Lower lobe of right lung (tissue), 2 donors: ENCODE data around the gene UBE2D1. TPM values are rescaled to one million over a fixed set of nuclear protein-coding genes. Genes with fewer than 3 reads are reported as not detected.

Experiments used
- ATAC-seq, 2 donors: fragments of 200-7000 bp; cut with Tn5 transposase; one replicate each; pipeline ENCODE4 v1.9.1; 2020 to 2022; ENCODE audit warnings: mild to moderate bottlenecking in 2 of 2, moderate library complexity in 2 of 2
- DNase-seq: peaks from one replicate; pipeline ENCODE4 v3.0.0-alpha.2; 2020
- H3K27ac ChIP-seq: fragments of 200-600 bp; one replicate; pipeline ENCODE4 v1.8.0; 2022
- H3K27me3 ChIP-seq: fragments of 200-600 bp; one replicate; pipeline ENCODE4 v1.8.0; 2022; ENCODE audit warnings: low read depth
- H3K36me3 ChIP-seq: fragments of 200-600 bp; one replicate; pipeline ENCODE4 v1.8.0; 2022; ENCODE audit warnings: mild to moderate bottlenecking
- H3K4me1 ChIP-seq: fragments of 200-600 bp; one replicate; pipeline ENCODE4 v1.8.0; 2022
- H3K4me3 ChIP-seq: fragments of 200-600 bp; one replicate; pipeline ENCODE4 v1.8.0; 2022; ENCODE audit warnings: mild to moderate bottlenecking
- H3K9me3 ChIP-seq: fragments of 200-600 bp; one replicate; pipeline ENCODE4 v1.8.0; 2022
- intact Hi-C: fragments of 100-400 bp; cut with DNase I; formaldehyde crosslinking; loops from one replicate; pipeline ENCODE4 v1.11.0; 2022
- total RNA-seq: library from RNA; stranded (reverse); fragmentation: NEBNext Ultra II Directional; extraction: Animal tissue kit (Norgen Biotek cat#: 25700); gene quantifications from one replicate; pipeline ENCODE4 v1.2.1, GENCODE V29; 2021
- TF ChIP-seq, protein P1 (sequence below): fragments of 200-600 bp; IDR thresholded peaks from one replicate; pipeline ENCODE4 v1.8.0; 2022; ENCODE audit warnings: antibody characterized with exemption, mild to moderate bottlenecking
- donor health status: DM: no; HTN: yes; CAD: no; lungs with severe emphysema.

The UBE2D1 gene
- total RNA-seq, 1 donor from 2014 or later = 22.9 TPM

- DNase-seq (no peak), ATAC-seq (no peak)
- Histone ChIP-seq H3K4me3 (no peak overlapping the region), H3K9me3 (no peaks in the 10 kb centered on the region), H3K4me1 (peaks cover 6% of the 10 kb centered on the region), H3K27ac (no peak overlapping the region), H3K36me3 (no peaks in the 10 kb centered on the region), H3K27me3 (peaks cover 5% of the 10 kb centered on the region)
- TF ChIP-seq, protein P1, sequence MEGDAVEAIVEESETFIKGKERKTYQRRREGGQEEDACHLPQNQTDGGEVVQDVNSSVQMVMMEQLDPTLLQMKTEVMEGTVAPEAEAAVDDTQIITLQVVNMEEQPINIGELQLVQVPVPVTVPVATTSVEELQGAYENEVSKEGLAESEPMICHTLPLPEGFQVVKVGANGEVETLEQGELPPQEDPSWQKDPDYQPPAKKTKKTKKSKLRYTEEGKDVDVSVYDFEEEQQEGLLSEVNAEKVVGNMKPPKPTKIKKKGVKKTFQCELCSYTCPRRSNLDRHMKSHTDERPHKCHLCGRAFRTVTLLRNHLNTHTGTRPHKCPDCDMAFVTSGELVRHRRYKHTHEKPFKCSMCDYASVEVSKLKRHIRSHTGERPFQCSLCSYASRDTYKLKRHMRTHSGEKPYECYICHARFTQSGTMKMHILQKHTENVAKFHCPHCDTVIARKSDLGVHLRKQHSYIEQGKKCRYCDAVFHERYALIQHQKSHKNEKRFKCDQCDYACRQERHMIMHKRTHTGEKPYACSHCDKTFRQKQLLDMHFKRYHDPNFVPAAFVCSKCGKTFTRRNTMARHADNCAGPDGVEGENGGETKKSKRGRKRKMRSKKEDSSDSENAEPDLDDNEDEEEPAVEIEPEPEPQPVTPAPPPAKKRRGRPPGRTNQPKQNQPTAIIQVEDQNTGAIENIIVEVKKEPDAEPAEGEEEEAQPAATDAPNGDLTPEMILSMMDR = no peak
- intact Hi-C loops = no loop called here
These were observed 32.6 kb upstream of the UBE2D1 start for GRCh38 chr10:58302254-58302653.

GRCh38 chr10:58304099-58304633 lies 30.6 kb upstream of the UBE2D1 start:
- intact Hi-C loops = no loop called here
- H3K9me3 ChIP-seq = no peaks in the 10 kb centered on the region
- no peaks in the 10 kb centered on the region for H3K36me3 ChIP-seq
- ATAC-seq = no peak
- DNase-seq = no peak
- H3K27ac ChIP-seq = no peak overlapping the region
- H3K27me3 ChIP-seq = peaks cover 5% of the 10 kb centered on the region
- TF ChIP-seq, protein P1 = no peak
- H3K4me3 ChIP-seq = no peak overlapping the region
- H3K4me1 ChIP-seq = peaks cover 6% of the 10 kb centered on the region

DNA sequence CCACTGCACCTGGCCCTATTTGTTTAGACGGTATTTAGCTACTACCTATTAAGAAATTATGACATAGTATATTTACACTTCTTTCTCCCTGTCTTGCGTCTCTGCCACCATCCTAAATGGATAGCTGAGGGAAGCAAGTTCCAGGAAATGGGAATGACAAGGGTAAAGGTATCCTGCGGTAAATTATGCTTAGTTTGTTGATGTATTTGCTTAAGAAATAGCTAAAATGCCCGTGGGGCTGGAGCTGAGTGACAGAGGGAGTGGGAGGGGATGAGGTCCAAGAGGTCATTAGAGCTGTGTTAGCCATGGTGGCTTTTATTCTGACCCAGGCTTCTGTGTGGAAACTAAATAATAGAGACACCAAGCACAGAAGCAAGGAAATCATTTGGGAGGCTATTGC lies 29.0 kb upstream of the UBE2D1 start:
- TF ChIP-seq, protein P1 = no peak
- Histone ChIP-seq H3K4me1 (no peaks in the 10 kb centered on the region), H3K9me3 (no peaks in the 10 kb centered on the region), H3K27me3 (peaks cover 5% of the 10 kb centered on the region), H3K4me3 (no peak overlapping the region), H3K36me3 (no peaks in the 10 kb centered on the region), H3K27ac (no peak overlapping the region)
- DNase-seq (no peak), ATAC-seq (no peak)
- intact Hi-C loops = no loop called here

DNA sequence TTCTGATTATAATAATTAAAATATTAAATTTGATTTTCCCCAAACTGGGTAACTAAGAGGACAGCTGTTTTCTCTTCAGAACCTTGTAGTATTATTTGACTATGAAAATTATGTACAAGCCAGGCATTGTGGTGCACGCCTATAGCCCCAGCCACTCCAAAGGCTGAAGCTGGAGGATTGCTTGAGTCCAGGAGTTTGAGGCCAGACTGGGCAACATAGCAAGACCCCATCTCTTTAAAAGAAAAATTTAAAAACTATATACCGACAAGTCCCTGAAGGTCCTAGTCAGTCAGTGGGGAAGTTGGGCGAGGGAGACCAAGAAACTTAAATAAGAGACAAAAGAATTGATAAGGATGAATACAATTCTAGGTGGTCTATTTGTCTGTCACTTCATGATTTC lies 27.1 kb upstream of the UBE2D1 start:
- Histone ChIP-seq H3K4me3 (no peak overlapping the region), H3K36me3 (no peaks in the 10 kb centered on the region), H3K9me3 (no peaks in the 10 kb centered on the region), H3K27me3 (no peaks in the 10 kb centered on the region), H3K27ac (no peak overlapping the region), H3K4me1 (no peaks in the 10 kb centered on the region)
- ATAC-seq (no peak), DNase-seq (no peak)
- TF ChIP-seq, protein P1 = no peak
- intact Hi-C loops = no loop called here

GRCh38 chr10:58311026-58311425 lies 23.8 kb upstream of the UBE2D1 start:
- no peak for DNase-seq
- no peak overlapping the region for H3K4me3 ChIP-seq
- no peak for ATAC-seq

More at GRCh38 chr10:58311026-58311425, 23.8 kb upstream of the UBE2D1 start:
- no peaks in the 10 kb centered on the region for H3K36me3 ChIP-seq
- intact Hi-C loops = no loop called here
- no peaks in the 10 kb centered on the region for H3K9me3 ChIP-seq
- H3K27me3 ChIP-seq = no peaks in the 10 kb centered on the region
- TF ChIP-seq, protein P1 = no peak
- no peak overlapping the region for H3K27ac ChIP-seq
- no peaks in the 10 kb centered on the region for H3K4me1 ChIP-seq
